Neural progenitor cell (in vitro differentiated cells): ENCODE measurements around the gene HTATIP2. TPM values are rescaled to one million over a fixed set of nuclear protein-coding genes. Genes with fewer than 3 reads are reported as not detected.
"Not testable (repeated sequence)": the region's sequence is repeated elsewhere in the genome, so short reads cannot be mapped to it uniquely, and the experiment has no call there.

Experiments
- DNase-seq: peaks from one replicate; pipeline ENCODE4 v3.0.0-alpha.2; 2016; ENCODE audit warnings: low spot score
- H2AFZ ChIP-seq: fragments of 200-600 bp; sonication (generic); replicated peaks from 2 replicates; pipeline ENCODE4 v1.6.1; 2016; ENCODE audit warnings: antibody characterized with exemption
- H3F3A ChIP-seq: fragments of 200-600 bp; sonication (generic); 2 replicates; pipeline ENCODE4 v1.6.1; 2016; ENCODE audit warnings: antibody characterized with exemption, low read depth
- H3K27ac ChIP-seq: fragments of 200-600 bp; sonication (generic); 2 replicates; pipeline ENCODE4 v1.5.1; 2016; ENCODE audit warnings: mild to moderate bottlenecking
- H3K27me3 ChIP-seq: fragments of 200-600 bp; sonication (generic); 2 replicates; pipeline ENCODE4 v1.6.1; 2016; ENCODE audit warnings: mild to moderate bottlenecking, moderate library complexity
- H3K36me3 ChIP-seq: fragments of 200-600 bp; sonication (generic); 2 replicates; pipeline ENCODE4 v1.5.1; 2016
- H3K4me1 ChIP-seq: fragments of 200-600 bp; sonication (generic); 2 replicates; pipeline ENCODE4 v1.6.1; 2016; ENCODE audit warnings: mixed run types
- H3K4me2 ChIP-seq: fragments of 200-600 bp; sonication (generic); 2 replicates; pipeline ENCODE4 v1.6.1; 2016
- H3K4me3 ChIP-seq: fragments of 200-600 bp; sonication (generic); 2 replicates; pipeline ENCODE4 v1.5.1; 2016
- H3K79me2 ChIP-seq: fragments of 200-600 bp; sonication (generic); 2 replicates; pipeline ENCODE4 v1.6.1; 2016; ENCODE audit warnings: low read depth
- H3K9ac ChIP-seq: fragments of 200-600 bp; sonication (generic); 2 replicates; pipeline ENCODE4 v1.6.1; 2016
- H3K9me3 ChIP-seq: fragments of 200-600 bp; sonication (generic); 2 replicates; pipeline ENCODE4 v1.5.1; 2016; ENCODE audit warnings: low read depth
- H4K20me1 ChIP-seq: fragments of 200-600 bp; sonication (generic); 2 replicates; pipeline ENCODE4 v1.6.1; 2016; ENCODE audit warnings: low read depth
- H3K27ac Mint-ChIP-seq: 3 replicates; pipeline ENCODE4 v1.8.0; 2021; ENCODE audit warnings: mixed read lengths
- H3K27me3 Mint-ChIP-seq: 2 replicates; pipeline ENCODE4 v1.8.0; 2022; ENCODE audit warnings: low read depth, mild to moderate bottlenecking, inconsistent platforms, moderate library complexity, mixed read lengths; ENCODE audit not compliant: insufficient read depth
- H3K36me3 Mint-ChIP-seq: 3 replicates; pipeline ENCODE4 v1.8.0; 2021; ENCODE audit warnings: mixed read lengths
- H3K4me1 Mint-ChIP-seq: 3 replicates; pipeline ENCODE4 v1.8.0; 2021; ENCODE audit warnings: mixed read lengths
- H3K4me3 Mint-ChIP-seq: 3 replicates; pipeline ENCODE4 v1.8.0; 2021; ENCODE audit warnings: mild to moderate bottlenecking, moderate library complexity, mixed read lengths
- H3K9me3 Mint-ChIP-seq: 3 replicates; pipeline ENCODE4 v1.8.0; 2020; ENCODE audit warnings: mixed read lengths
- EZH2 ChIP-seq: fragments of 200-600 bp; sonication (generic); IDR thresholded peaks from 2 replicates; pipeline ENCODE4 v1.6.1; 2017; ENCODE audit warnings: antibody characterized with exemption, mild to moderate bottlenecking, moderate library complexity
- EZH2phosphoT487 ChIP-seq: fragments of 200-600 bp; sonication (generic); IDR thresholded peaks from 2 replicates; pipeline ENCODE4 v1.6.1; 2017; ENCODE audit warnings: antibody characterized with exemption
- total RNA-seq: library from RNA; depleted of rRNA; stranded (reverse); fragments of >200 nt; gene quantifications from 2 replicates; pipeline ENCODE4 v1.2.3, GENCODE V29; 2015; ENCODE audit warnings: low replicate concordance
- TF ChIP-seq, protein P1 (sequence below): fragments of 200-600 bp; sonication (generic); IDR thresholded peaks from 2 replicates; pipeline ENCODE4 v1.5.1; 2017; ENCODE audit warnings: antibody characterized with exemption, mild to moderate bottlenecking

The HTATIP2 gene
- total RNA-seq, 1 donor from 2014 or later: 25.3 TPM

DNA sequence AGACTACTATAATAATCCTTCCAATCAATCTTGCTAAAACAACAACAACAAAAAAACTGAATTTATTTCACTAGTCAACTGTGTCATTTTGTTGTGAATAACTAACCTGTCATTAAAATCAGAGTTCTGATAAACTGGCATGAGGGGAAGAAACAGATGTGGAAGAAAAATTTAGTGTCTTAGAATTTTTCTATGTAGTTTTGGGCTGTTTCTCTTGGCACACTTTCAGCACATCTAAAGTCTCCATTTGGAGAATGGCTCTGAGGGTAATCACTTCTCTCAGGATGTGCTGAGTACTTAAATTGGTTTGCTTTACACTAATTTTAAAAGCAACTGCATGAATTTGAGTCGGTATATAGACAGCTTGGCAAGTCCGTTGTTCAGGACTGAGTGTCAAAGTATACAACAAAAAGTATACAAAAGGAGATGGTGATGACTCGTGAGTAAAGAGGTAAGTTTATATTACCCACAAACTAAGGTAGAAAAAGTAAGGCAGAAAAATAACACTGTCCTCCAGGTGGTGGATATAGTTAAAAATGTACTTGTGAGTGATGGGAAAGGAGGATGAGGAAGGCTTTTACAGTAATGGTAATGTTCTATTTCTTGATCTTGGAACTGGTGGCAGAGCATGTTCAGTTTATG, 10.2 kb downstream of the HTATIP2 start:
- Histone ChIP-seq H3K9ac (no peak overlapping the region), H3K36me3 (no peaks in the 10 kb centered on the region), H3K27me3 (no peaks in the 10 kb centered on the region), H3K4me3 (no peak overlapping the region), H2AFZ (no peak overlapping the region), H3K27ac (no peak overlapping the region), H3K79me2 (no peaks in the 10 kb centered on the region), H3K9me3 (no peaks in the 10 kb centered on the region), H3F3A (no peaks in the 10 kb centered on the region), H3K4me2 (no peak overlapping the region), H3K4me1 (peaks cover 4% of the 10 kb centered on the region), H4K20me1 (no peaks in the 10 kb centered on the region)
- Mint-ChIP-seq H3K27ac (no peak overlapping the region), H3K36me3 (no peaks in the 10 kb centered on the region), H3K4me3 (no peak overlapping the region), H3K4me1 (peaks cover 8% of the 10 kb centered on the region), H3K27me3 (no peaks in the 10 kb centered on the region), H3K9me3 (no peaks in the 10 kb centered on the region)
- DNase-seq: no peak
- TF ChIP-seq, protein P1, sequence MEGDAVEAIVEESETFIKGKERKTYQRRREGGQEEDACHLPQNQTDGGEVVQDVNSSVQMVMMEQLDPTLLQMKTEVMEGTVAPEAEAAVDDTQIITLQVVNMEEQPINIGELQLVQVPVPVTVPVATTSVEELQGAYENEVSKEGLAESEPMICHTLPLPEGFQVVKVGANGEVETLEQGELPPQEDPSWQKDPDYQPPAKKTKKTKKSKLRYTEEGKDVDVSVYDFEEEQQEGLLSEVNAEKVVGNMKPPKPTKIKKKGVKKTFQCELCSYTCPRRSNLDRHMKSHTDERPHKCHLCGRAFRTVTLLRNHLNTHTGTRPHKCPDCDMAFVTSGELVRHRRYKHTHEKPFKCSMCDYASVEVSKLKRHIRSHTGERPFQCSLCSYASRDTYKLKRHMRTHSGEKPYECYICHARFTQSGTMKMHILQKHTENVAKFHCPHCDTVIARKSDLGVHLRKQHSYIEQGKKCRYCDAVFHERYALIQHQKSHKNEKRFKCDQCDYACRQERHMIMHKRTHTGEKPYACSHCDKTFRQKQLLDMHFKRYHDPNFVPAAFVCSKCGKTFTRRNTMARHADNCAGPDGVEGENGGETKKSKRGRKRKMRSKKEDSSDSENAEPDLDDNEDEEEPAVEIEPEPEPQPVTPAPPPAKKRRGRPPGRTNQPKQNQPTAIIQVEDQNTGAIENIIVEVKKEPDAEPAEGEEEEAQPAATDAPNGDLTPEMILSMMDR: no peak
- TF ChIP-seq EZH2 (no peak), EZH2phosphoT487 (no peak)

DNA sequence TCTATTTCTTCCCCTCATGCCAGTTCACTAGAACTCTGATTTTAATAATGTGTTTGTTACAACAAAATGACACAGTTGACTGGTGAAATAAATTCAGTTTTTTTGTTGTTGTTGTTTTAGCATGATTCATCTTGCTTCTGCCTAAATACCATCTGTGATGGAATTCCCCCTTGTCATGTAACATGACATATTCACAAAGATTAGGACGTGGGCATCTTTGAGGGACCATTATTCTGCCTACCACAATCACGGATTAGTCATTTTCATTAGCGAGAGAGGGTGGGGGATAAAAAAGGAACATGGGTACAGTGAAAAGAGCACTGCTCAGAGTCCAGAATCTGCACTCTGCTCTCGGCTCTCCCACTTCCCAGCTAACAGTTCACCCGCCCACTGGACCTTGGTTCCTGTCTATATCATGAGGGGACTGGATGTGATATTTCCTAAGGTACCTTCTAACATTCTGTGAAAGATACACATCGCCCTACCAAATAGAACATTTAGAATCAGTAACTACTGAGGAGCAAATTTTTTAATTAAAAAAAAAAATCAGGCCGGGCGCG, 11.3 kb downstream of the HTATIP2 start:
- Mint-ChIP-seq H3K27me3 (no peaks in the 10 kb centered on the region), H3K4me3 (no peak overlapping the region), H3K36me3 (no peaks in the 10 kb centered on the region), H3K27ac (no peak overlapping the region), H3K4me1 (peaks cover 8% of the 10 kb centered on the region), H3K9me3 (no peaks in the 10 kb centered on the region)
- no peak overlapping the region for H3K27ac ChIP-seq
- no peaks in the 10 kb centered on the region for H3K9me3 ChIP-seq
- no peaks in the 10 kb centered on the region for H3K36me3 ChIP-seq
- no peak for DNase-seq
- H3K79me2 ChIP-seq: no peaks in the 10 kb centered on the region
- H2AFZ ChIP-seq: no peak overlapping the region
- H3K4me2 ChIP-seq: no peak overlapping the region
- no peak overlapping the region for H3K4me3 ChIP-seq
- no peaks in the 10 kb centered on the region for H3K4me1 ChIP-seq
- no peaks in the 10 kb centered on the region for H3K27me3 ChIP-seq
- H3F3A ChIP-seq: no peaks in the 10 kb centered on the region
- no peak overlapping the region for H3K9ac ChIP-seq
- no peaks in the 10 kb centered on the region for H4K20me1 ChIP-seq
- TF ChIP-seq EZH2 (no peak), EZH2phosphoT487 (no peak)
- TF ChIP-seq, protein P1: no peak

DNA sequence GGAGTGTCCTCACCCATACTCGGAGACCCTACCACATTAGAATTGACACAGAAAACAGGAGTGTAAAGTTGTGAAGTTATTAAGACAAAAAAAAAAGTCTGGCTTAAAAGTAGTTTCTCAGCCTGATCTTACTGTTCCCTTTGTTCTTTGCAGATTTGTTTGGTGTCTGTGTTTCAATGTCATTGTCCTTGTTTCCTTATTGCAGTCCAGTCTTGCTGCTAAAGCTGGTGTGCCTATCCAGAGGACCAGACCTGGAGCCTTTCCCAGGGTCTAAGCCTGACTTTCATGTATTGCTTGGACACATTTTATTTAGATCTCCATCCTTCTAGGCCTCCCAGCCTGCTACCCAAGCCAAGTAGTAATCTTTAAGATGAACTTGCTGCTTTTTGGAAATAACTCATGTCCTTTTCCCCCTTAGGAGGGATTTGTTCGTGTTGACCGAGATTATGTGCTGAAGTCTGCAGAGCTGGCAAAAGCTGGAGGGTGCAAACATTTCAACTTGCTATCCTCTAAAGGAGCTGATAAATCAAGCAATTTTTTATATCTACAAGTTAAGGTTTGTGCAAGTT, 12.7 kb downstream of the HTATIP2 start:
- no peaks in the 10 kb centered on the region for H4K20me1 ChIP-seq
- TF ChIP-seq EZH2 (no peak), EZH2phosphoT487 (no peak)
- TF ChIP-seq, protein P1: no peak
- H3K9me3 ChIP-seq: no peaks in the 10 kb centered on the region
- no peaks in the 10 kb centered on the region for H3K9me3 Mint-ChIP-seq
- H3F3A ChIP-seq: no peaks in the 10 kb centered on the region
- no peaks in the 10 kb centered on the region for H3K79me2 ChIP-seq
- peaks cover 8% of the 10 kb centered on the region for H3K4me1 Mint-ChIP-seq
- no peaks in the 10 kb centered on the region for H3K27me3 ChIP-seq
- H3K36me3 ChIP-seq: no peaks in the 10 kb centered on the region
- H3K4me3 Mint-ChIP-seq: no peak overlapping the region
- no peaks in the 10 kb centered on the region for H3K27me3 Mint-ChIP-seq
- H3K9ac ChIP-seq: no peak overlapping the region
- no peaks in the 10 kb centered on the region for H3K4me1 ChIP-seq
- no peak overlapping the region for H2AFZ ChIP-seq
- no peak overlapping the region for H3K4me2 ChIP-seq
- H3K4me3 ChIP-seq: no peak overlapping the region
- H3K27ac ChIP-seq: no peak overlapping the region
- no peak for DNase-seq
- H3K27ac Mint-ChIP-seq: no peak overlapping the region
- H3K36me3 Mint-ChIP-seq: no peaks in the 10 kb centered on the region

DNA sequence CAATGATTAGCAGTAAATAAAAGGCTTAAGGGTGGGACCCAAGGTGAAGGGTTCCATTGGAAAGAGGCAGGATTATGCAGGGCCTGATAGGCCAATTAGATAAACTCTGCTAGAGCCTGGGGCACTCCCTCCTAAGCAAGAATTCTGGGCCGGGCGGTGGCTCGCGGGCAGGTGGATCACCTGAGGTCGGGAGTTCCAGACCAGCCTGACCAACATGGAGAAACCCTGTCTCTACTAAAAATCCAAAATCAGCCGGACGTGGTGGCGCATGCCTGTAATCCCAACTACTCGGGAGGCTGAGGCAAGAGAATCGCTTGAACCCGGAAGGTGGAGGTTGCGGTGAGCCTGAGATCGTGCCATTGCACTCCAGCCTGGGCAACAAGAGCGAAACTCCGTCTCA, 22.5 kb downstream of the HTATIP2 start:
- H3K4me3 ChIP-seq, H3K4me1 ChIP-seq, DNase-seq, H3K27ac ChIP-seq, H3K36me3 Mint-ChIP-seq, H3K9me3 ChIP-seq, H3K27me3 ChIP-seq, H3K36me3 ChIP-seq, H4K20me1 ChIP-seq, H3K4me2 ChIP-seq, H3K9ac ChIP-seq, H3K27me3 Mint-ChIP-seq, H2AFZ ChIP-seq, H3K9me3 Mint-ChIP-seq: not testable (repeated sequence)
- peaks cover 15% of the 10 kb centered on the region for H3K4me1 Mint-ChIP-seq
- Histone ChIP-seq H3F3A (peaks cover 11% of the 10 kb centered on the region), H3K79me2 (peaks cover 10% of the 10 kb centered on the region)
- H3K27ac Mint-ChIP-seq: peak overlapping the region; percentile 33
- H3K4me3 Mint-ChIP-seq: peak overlapping the region; percentile 95
